NCI-H748 treated with DMSO at 0.1 percent for 48 hours (cell line): ENCODE measurements around the gene HTRA1.
A peak's percentile ranks its signal among the peaks of the same experiment; 100 is the strongest.

Source experiments
- DNase-seq: peaks from one replicate; lab custom pipeline; 2025; lab: John Stamatoyannopoulos, UW

Gene HTRA1

GRCh38 chr10:122455376-122456079 lies 5.8 kb upstream of the HTRA1 start:
- DNase-seq: no peak

GRCh38 chr10:122457934-122458333 lies 3.4 kb upstream of the HTRA1 start:
- DNase-seq: no peak

GRCh38 chr10:122458693-122459092 lies 2.7 kb upstream of the HTRA1 start:
- no peak for DNase-seq

- no peak for DNase-seq
These were observed 1.6 kb upstream of the HTRA1 start for GRCh38 chr10:122459561-122460273.

- no peak for DNase-seq
These were observed 461 bp upstream of the HTRA1 start for GRCh38 chr10:122460891-122461293.

- no peak for DNase-seq
These were observed 578 bp downstream of the HTRA1 start for GRCh38 chr10:122461729-122462532.

GRCh38 chr10:122462533-122463465 lies 1.4 kb downstream of the HTRA1 start:
- no peak for DNase-seq

- DNase-seq: no peak
These were observed 2.3 kb downstream of the HTRA1 start for GRCh38 chr10:122463466-122464249.

- no peak for DNase-seq
These were observed 2.8 kb downstream of the HTRA1 start for GRCh38 chr10:122464250-122464510.

GRCh38 chr10:122464586-122464985 lies 3.2 kb downstream of the HTRA1 start:
- DNase-seq: no peak

- DNase-seq: no peak
These were observed 4.2 kb downstream of the HTRA1 start for GRCh38 chr10:122465401-122466040.

GRCh38 chr10:122466951-122467381 lies 5.6 kb downstream of the HTRA1 start:
- no peak for DNase-seq

GRCh38 chr10:122467701-122468100 lies 6.3 kb downstream of the HTRA1 start:
- DNase-seq: no peak

GRCh38 chr10:122468307-122468925 lies 7.1 kb downstream of the HTRA1 start:
- DNase-seq: no peak

- DNase-seq: peak; percentile 6
These were observed 7.8 kb downstream of the HTRA1 start for GRCh38 chr10:122468926-122469781.

- DNase-seq: no peak
These were observed 8.5 kb downstream of the HTRA1 start for GRCh38 chr10:122469848-122470247.

GRCh38 chr10:122471531-122472177 lies 10.3 kb downstream of the HTRA1 start:
- no peak for DNase-seq

GRCh38 chr10:122473116-122473515 lies 11.8 kb downstream of the HTRA1 start:
- no peak for DNase-seq
